ENCODE measurements around the gene GRID1.

Gene GRID1

GRCh38 chr10:85665681-85666080 is 700.9 kb downstream of the GRID1 start:
- DNase-seq = no peak

GRCh38 chr10:85665078-85665477 is 701.5 kb downstream of the GRID1 start:
- no peak for DNase-seq

GRCh38 chr10:85661123-85661522 is 705.5 kb downstream of the GRID1 start:
- no peak for DNase-seq

GRCh38 chr10:85659331-85659730 is 707.3 kb downstream of the GRID1 start:
- DNase-seq = no peak

- DNase-seq = no peak
Observed at GRCh38 chr10:85658518-85658917, 708.1 kb downstream of the GRID1 start.

GRCh38 chr10:85657476-85658113 is 709.0 kb downstream of the GRID1 start:
- no peak for DNase-seq

GRCh38 chr10:85655411-85655810 is 711.2 kb downstream of the GRID1 start:
- no peak for DNase-seq

GRCh38 chr10:85651497-85651882 is 715.1 kb downstream of the GRID1 start:
- DNase-seq = peak; percentile 58

- DNase-seq = no peak
Observed at GRCh38 chr10:85650791-85651496, 715.7 kb downstream of the GRID1 start.

GRCh38 chr10:85649461-85649860 is 717.1 kb downstream of the GRID1 start:
- no peak for DNase-seq

- DNase-seq = no peak
Observed at GRCh38 chr10:85648279-85648754, 718.3 kb downstream of the GRID1 start.

GRCh38 chr10:85647741-85648140 is 718.9 kb downstream of the GRID1 start:
- DNase-seq = no peak

- DNase-seq = no peak
Observed at GRCh38 chr10:85645926-85646711, 720.5 kb downstream of the GRID1 start.

GRCh38 chr10:85645053-85645452 is 721.5 kb downstream of the GRID1 start:
- DNase-seq = no peak

- no peak for DNase-seq
Observed at GRCh38 chr10:85643845-85644525, 722.6 kb downstream of the GRID1 start.

- DNase-seq = no peak
Observed at GRCh38 chr10:85643171-85643844, 723.3 kb downstream of the GRID1 start.

GRCh38 chr10:85642421-85643170 is 724.0 kb downstream of the GRID1 start:
- DNase-seq = no peak

- no peak for DNase-seq
Observed at GRCh38 chr10:85642082-85642420, 724.5 kb downstream of the GRID1 start.

- DNase-seq = no peak
Observed at GRCh38 chr10:85641479-85642009, 725.1 kb downstream of the GRID1 start.

GRCh38 chr10:85638797-85639196 is 727.8 kb downstream of the GRID1 start:
- no peak for DNase-seq

- no peak for DNase-seq
Observed at GRCh38 chr10:85635650-85636049, 730.9 kb downstream of the GRID1 start.

GRCh38 chr10:85624511-85624910 is 742.1 kb downstream of the GRID1 start:
- no peak for DNase-seq
